ENCODE data around the gene MRS2. TPM values are rescaled to one million over a fixed set of nuclear protein-coding genes. Genes with fewer than 3 reads are reported as not detected.

The MRS2 gene
- total RNA-seq, 1 donor from 2014 or later = 44.3 TPM

- intact Hi-C loops (cut with micrococcal nuclease) = no loop called here
- DNase-seq = no peak
- ATAC-seq = no peak
These were observed 51.7 kb downstream of the MRS2 start for GRCh38 chr6:24454452-24454851.

GRCh38 chr6:24455061-24455460 is 52.3 kb downstream of the MRS2 start:
- intact Hi-C loops (cut with micrococcal nuclease) = no loop called here
- ATAC-seq (no peak), DNase-seq (no peak)

- intact Hi-C loops (cut with micrococcal nuclease) = no loop called here
- ATAC-seq = no peak
These were observed 55.4 kb downstream of the MRS2 start for GRCh38 chr6:24458134-24458533.

GRCh38 chr6:24458941-24459340 is 56.2 kb downstream of the MRS2 start:
- DNase-seq (no peak), ATAC-seq (no peak)
- intact Hi-C loops (cut with micrococcal nuclease) = no loop called here

More at GRCh38 chr6:24458134-24458533, 55.4 kb downstream of the MRS2 start:
- no peak for DNase-seq

GRCh38 chr6:24460966-24461365 is 58.2 kb downstream of the MRS2 start:
- intact Hi-C loops (cut with micrococcal nuclease) = no loop called here
- ATAC-seq = no peak
- no peak for DNase-seq

GRCh38 chr6:24464253-24465038 is 61.7 kb downstream of the MRS2 start:
- ATAC-seq (no peak), DNase-seq (no peak)
- intact Hi-C loops (cut with micrococcal nuclease) = no loop called here

GRCh38 chr6:24469811-24470210 is 67.1 kb downstream of the MRS2 start:
- no peak for ATAC-seq
- no peak for DNase-seq
- intact Hi-C loops (cut with micrococcal nuclease) = no loop called here

GRCh38 chr6:24472181-24472580 is 69.4 kb downstream of the MRS2 start:
- ATAC-seq = no peak
- intact Hi-C loops (cut with micrococcal nuclease) = no loop called here
- DNase-seq = no peak

Other genes with a start within 250 kb of the MRS2 start
- gene DCDC2, start 44.9 kb upstream of the MRS2 start, total RNA-seq = not detected
- 1.1 TPM for gene GPLD1, start 86.6 kb downstream of the MRS2 start, total RNA-seq
- gene ALDH5A1, start 92.0 kb downstream of the MRS2 start, total RNA-seq = 31.2 TPM
- not detected for gene KIAA0319, start 243.3 kb downstream of the MRS2 start, total RNA-seq